HCT116 (cell line): Measurements from ENCODE around the gene LSM10.

Source experiments
- CEBPB ChIP-seq: IDR thresholded peaks from 2 replicates; pipeline ENCODE4 v1.6.1; 2012; ENCODE audit warnings: low read depth
- CTCF ChIP-seq, 3 experiments: fragments of 200-600 bp in 1 of 3; sonication (generic) in 1 of 3; IDR thresholded peaks in 2 of 3; conservative IDR thresholded peaks in 1 of 3; 2 replicates each; pipeline ENCODE4 v1.5.1; 2012 to 2017; ENCODE audit warnings: low read depth in 2 of 3, low read length in 2 of 3, antibody characterized with exemption in 1 of 3, borderline replicate concordance in 1 of 3, control low read depth in 1 of 3, mild to moderate bottlenecking in 1 of 3, mixed read lengths in 1 of 3, mixed run types in 1 of 3, moderate library complexity in 1 of 3; ENCODE audit not compliant: insufficient read depth in 1 of 3
- EZH2 ChIP-seq: fragments of 200-600 bp; sonication (generic); IDR thresholded peaks from 2 replicates; pipeline ENCODE4 v1.6.1; 2017; ENCODE audit warnings: antibody characterized with exemption, mixed run types
- TF ChIP-seq, protein P1 (sequence below): IDR thresholded peaks from 2 replicates; pipeline ENCODE4 v1.6.1; 2012
- TF ChIP-seq, protein P2 (sequence below): IDR thresholded peaks from 2 replicates; pipeline ENCODE4 v1.6.1; 2012; ENCODE audit warnings: low read depth

GRCh38 chr1:36344395-36344680 lies 53.4 kb downstream of the LSM10 start:
- TF ChIP-seq CTCF (IDR thresholded peaks at IDR 0.05 in 2 of 3, conservative IDR thresholded peaks at IDR 0.05 in 1 of 3; ENCODE audit: borderline replicate concordance in 1 of 3, insufficient read depth in 1 of 3, low read depth in 2 of 3, low read length in 2 of 3) (no peak), EZH2 (no peak), CEBPB (no peak)
- TF ChIP-seq, protein P1, sequence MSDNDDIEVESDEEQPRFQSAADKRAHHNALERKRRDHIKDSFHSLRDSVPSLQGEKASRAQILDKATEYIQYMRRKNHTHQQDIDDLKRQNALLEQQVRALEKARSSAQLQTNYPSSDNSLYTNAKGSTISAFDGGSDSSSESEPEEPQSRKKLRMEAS, result no peak
- TF ChIP-seq, protein P2, sequence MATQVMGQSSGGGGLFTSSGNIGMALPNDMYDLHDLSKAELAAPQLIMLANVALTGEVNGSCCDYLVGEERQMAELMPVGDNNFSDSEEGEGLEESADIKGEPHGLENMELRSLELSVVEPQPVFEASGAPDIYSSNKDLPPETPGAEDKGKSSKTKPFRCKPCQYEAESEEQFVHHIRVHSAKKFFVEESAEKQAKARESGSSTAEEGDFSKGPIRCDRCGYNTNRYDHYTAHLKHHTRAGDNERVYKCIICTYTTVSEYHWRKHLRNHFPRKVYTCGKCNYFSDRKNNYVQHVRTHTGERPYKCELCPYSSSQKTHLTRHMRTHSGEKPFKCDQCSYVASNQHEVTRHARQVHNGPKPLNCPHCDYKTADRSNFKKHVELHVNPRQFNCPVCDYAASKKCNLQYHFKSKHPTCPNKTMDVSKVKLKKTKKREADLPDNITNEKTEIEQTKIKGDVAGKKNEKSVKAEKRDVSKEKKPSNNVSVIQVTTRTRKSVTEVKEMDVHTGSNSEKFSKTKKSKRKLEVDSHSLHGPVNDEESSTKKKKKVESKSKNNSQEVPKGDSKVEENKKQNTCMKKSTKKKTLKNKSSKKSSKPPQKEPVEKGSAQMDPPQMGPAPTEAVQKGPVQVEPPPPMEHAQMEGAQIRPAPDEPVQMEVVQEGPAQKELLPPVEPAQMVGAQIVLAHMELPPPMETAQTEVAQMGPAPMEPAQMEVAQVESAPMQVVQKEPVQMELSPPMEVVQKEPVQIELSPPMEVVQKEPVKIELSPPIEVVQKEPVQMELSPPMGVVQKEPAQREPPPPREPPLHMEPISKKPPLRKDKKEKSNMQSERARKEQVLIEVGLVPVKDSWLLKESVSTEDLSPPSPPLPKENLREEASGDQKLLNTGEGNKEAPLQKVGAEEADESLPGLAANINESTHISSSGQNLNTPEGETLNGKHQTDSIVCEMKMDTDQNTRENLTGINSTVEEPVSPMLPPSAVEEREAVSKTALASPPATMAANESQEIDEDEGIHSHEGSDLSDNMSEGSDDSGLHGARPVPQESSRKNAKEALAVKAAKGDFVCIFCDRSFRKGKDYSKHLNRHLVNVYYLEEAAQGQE, result no peak
